Measurements from ENCODE around the gene PARD3B.

Gene PARD3B

DNA sequence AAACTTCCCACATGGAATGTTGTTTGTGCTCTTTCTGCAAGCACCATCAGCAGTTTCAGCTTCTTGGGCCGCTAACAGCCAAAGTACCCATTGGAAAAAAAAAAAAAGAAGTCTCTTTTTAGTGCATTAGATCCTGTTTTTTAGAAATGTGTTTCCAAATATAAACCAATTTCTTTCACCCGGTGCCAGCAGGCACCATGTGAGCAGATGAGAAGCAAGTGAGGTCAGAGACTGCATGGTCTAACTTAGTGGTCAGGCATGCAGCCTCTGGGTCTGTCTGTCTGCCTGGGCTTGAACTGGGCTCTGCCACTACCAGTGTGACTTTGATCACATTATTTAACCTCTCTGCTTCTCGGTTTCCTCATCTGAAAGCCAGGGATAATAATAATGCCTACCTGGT lies 1061.9 kb downstream of the PARD3B start:
- no peak for DNase-seq

DNA sequence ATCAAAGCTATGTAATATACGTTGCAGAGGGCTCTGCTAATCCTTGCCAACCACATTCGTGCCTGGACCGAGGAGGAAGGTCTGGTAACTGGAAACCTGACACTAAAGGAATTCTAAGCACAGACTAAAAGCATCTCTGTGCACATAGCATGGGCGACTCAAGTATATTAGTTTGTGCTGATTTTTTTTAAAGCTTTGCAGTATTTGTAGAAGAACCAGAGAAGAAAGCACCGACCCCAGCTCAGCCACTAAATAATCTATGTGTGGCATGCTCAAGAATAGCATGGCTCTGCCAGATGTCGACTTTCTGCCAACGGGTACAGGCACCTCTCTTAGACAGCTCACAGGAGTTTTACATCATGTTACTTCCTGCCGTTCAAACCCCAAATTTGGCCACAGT lies 1063.8 kb downstream of the PARD3B start:
- no peak for DNase-seq

DNA sequence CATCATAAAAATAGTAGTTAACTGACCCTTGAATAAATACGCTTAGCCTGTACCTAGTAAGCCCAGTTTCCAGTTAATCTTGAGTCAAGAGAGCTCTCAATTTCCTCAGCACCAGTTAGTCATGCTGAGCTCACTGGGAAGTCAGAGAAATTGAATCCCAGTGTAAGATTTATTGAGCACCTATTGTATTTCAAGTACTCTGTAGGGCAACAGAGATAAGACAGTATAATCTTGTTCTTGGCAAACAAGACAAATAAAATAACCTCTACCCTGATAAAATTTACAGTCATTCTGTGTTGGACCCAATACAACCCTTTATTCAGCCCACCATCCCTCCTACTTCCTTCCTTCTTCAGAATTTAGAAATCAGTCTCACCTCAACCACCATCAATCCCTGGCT lies 1065.2 kb downstream of the PARD3B start:
- no peak for DNase-seq

DNA sequence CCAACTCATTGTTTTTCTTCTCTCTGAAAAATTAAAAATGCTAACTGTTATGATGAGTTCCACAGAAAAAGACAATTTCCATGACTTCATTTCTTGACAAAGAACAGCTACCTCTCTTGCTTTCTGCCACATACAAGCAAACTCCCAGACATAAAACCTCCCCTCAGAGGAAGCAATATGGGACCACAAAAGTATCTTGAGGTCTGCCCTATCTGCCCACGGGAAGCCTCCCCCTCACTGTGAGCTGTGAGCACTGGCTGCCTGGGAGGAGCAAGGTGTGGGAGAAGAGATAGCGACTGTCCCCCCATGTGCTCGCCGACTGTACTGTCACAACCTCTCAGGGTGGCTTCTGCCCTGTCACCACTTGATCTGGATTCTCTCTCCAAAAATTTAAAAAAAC lies 1067.4 kb downstream of the PARD3B start:
- no peak for DNase-seq

DNA sequence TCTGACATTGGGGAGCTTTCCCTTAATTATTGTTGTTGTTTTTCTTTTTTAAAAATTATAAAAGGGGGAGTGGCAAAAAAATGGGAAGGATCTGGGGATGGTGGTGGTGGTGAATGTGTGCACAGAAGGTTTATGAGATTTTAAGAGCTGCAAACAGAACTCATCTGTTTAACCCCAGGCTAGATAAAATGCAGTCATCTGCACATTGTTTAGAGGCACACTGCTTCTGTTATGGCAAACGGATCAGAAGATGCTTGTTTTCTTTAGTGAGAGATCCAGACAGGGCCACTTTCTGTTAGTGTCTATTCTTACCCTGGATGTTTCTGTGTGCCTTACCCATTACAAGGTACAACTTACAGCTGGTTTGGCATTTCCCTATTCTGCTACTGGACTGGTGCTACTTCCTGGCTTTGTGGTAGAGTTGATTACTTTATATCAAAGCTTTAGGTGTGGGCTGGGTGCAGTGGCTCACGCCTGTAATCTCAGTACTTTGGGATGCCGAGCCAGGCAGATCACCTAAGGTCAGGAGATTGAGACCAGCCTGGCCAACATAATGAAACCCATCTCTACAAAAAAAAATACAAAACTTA lies 1068.8 kb downstream of the PARD3B start:
- no peak for DNase-seq

DNA sequence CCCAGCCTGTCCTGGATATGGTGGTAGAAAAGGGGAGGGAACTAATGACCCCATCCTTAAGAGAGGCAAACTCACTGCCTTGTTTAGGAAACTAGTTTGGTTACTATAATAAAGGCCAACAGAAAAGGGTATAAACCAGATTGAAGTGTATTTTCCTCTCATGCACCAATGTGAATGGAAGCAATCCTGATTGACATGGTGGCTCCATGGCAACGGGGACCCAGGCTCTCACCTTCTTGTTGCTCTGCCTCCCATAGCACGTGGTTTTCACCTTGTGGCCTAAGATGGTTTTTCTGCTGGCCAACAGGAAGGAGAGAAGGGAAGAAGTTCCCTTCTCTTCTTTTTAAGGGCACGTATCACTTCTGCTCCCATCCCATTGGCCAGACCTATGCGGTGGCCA lies 1069.7 kb downstream of the PARD3B start:
- no peak for DNase-seq

DNA sequence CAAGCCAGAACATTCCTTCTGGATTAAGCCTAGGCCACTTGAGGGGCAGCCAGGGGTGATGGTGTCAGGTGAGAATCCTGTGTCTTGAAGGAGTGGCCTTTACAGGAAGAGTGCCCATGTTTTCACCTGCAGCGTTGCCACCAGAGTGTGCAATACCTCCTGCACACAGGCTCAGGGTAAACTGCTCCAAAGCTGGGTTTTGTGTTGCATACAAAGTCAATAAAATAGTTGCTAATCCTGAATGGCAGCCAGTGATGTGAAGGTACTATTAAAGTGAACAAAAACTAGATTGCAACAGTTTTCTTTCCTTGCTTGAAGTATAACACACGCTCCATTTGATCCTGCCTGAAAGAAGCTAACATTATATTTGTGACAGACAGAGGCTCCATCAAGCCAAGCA lies 1072.6 kb downstream of the PARD3B start:
- DNase-seq = no peak

DNA sequence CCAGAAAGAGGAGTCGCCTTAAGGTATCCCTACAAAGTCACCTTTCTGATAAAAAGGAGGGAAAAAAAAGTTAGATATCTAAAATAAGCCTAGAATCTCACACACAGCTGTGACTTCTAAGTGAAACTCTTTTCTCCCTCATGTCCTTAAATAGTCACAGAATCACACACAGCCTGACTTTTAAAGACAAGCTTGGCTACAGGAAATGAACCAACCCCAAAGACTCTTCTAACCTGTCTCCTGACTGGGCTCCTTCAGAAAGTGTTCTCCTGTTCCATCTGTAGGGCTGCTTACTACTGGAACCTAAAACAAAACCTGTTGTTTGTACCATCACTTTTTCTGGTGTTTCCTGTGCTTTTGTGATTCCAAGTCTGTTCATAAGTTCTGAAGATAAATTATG lies 1074.3 kb downstream of the PARD3B start:
- no peak for DNase-seq

DNA sequence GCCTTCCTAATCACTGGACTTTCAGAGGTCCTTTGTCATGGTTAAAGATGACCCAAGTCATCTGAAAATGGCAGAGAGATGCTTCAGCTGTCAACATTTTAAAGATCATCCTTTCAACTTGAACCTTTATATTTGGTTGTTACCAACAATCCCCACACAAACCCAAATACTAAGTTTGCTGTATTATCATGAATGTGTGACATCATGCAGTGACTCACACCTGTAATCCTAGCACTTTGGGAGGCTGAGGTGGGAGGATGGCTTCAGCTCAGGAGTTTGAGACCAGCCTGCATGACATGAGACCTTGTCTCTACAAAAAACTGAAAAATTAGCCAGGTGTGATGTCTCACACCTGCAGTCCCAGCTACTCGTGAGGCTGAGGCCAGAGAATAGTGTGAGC lies 1081.8 kb downstream of the PARD3B start:
- DNase-seq = no peak

DNA sequence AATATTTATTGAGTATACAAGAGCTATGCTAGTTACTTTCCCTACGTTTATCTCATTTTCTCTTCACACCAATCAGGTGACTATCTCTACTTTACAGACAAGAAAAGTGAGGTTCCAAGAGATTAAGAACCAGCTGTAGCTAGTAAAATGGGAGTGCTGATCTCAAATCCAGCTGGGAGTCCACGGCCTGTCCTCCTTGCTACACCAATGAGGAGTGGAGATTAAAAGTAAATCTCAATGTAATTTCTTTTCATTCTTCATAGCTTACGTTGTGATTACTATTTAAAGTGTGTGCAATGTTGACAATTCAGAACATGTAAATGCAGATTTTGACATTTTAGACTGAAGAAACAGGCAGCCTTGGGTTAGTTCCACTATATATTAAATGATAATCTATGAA lies 1083.1 kb downstream of the PARD3B start:
- no peak for DNase-seq

DNA sequence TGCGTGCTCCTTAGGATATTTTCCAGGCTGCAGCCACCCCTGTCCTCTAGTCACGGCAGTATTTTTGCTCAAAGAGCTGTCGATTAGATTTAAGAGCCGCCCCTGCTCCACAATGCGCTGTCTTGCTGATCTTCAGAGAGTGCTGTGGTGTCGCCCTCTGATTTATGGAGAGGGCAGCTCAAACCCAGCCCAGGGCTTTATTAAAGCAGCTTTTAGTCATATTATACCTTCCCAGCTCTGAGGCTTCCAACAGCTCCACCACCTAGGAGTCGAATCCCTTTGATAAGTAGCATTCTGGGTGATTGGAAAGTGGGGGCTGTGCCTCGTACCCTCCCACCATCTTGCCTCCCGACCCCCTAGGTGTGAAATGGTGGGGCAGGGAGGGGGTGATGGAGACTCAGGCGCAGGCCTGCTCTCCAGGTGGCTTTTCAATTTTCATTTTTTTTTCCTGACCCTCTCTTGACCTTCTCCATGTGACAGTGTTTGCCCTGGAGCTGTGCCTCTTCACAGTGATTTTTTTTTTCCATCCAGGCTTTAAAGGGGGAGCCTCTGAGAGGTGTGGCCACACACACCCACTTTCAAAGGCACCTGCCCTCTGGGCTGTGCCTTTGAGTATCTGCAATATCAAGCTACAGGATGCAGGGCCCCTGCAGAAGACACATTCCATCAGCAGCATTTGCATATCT lies 1084.0 kb downstream of the PARD3B start:
- no peak for DNase-seq

DNA sequence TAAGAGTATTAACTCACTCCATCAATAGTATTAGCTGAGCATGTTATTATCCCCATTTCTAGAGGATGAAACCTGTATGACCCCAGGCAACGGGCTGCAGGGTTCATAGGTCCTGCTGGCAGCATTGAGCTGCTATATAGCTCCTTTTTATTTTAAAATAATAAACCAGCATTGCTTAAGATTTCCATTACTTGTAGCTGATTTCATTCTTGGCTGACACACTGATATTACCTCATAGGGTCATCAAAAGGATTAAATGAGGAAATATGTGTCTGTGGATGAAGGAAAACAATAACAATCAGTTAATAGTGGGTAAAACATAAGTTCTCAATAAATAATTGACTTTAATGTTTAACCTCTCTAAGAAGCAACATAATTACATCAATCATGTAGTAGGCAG lies 1088.7 kb downstream of the PARD3B start:
- no peak for DNase-seq

DNA sequence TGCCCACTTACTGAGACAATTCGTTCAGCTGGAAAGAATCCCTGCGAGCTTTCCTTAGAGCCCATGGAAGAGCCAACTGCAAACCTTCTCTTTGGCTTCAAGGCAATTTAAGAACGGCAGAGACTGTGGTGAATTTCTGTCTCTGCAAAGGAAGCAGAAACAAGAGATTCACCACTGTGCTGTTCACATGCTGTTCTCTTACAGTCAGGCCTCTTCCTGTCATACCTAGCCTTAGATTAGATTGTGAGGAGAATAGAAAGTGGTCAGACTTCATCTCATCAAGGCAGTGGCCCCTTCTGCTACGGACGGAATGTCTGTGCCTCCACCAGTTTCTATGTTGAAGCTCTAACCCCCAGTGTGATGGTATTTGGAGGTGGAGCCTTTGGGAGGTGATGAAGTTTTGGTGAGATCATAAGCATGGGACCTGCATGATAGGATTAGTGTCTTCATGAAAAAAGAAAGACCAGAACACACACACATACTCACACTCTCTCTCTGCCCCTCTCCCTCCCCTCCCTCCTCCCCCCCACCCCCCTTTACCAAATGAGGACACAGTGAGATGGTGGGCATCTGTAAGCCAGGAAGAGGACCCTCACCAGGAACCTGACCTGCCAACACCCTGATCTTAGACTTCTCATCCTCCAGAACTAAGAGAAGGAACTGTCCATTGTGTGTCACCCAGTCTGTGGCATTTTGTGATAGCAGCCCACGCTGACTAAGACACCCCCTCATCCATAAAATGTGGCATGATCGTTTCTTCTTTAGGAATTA lies 1091.5 kb downstream of the PARD3B start:
- DNase-seq = no peak

DNA sequence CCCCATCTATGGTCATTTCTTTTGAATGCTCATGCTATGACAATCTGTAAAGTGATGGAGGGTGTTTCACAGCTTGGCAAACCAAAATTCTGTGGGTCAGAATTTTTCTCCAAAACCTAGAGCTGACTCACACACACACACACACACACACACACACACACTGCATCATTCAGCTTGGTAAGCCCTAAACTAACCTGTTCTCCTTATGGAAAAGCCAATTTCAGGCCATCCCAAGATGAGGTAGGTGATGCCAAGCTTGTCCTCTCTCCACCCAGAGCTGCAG lies 1092.0 kb downstream of the PARD3B start:
- no peak for DNase-seq

DNA sequence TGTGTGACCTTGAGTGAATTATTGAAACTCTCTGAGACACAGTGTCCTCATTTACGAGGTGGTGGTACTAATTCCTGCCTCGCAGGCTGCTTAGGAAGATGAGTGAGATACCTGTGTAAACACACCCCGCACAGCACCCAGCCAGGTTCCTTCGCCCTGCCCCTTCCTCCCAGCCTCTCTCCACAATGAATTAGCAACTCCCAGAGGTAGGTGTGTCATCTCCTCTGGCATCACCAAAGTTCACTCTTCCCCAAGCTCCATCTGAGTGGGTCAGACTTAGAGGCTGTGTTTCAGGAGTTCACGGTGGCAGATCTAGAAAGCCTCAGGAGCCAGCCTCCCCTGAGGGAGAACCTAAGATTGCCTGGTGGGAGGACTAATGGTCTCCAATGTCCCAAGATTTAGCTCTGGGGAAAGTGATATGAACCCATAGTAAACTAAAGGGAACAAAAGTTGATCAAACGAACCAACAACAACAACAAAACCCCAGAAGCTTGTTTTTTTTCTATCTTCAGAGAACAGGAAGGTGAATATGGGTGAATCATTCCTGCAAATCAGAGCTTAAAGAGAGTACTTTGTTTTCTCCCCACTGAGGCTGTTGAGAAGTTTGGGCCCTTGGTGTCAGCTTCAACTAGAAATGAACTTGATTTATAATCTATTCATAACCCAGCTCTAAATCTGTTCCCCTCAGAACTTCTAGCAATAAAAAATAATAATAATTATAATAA lies 1092.7 kb downstream of the PARD3B start:
- DNase-seq = no peak

DNA sequence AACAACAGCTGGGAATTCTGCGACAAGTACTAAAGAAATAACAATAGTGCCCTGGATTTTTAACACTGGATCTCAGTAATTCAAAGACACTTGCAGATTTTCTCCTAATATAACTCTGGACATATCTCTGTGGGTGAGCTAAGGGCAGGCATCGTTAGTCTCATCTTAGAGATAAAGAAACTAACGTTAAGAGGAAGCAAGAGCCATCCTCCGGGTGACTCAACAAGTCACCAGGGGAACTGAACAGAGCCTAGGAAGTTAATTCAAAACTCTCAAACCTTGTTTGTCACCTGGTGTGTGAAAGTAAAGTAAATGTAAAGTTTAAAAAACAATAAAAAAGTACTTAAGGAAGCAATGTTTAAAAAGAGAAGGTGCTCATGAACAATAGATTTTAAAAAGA lies 1095.4 kb downstream of the PARD3B start:
- DNase-seq = no peak

DNA sequence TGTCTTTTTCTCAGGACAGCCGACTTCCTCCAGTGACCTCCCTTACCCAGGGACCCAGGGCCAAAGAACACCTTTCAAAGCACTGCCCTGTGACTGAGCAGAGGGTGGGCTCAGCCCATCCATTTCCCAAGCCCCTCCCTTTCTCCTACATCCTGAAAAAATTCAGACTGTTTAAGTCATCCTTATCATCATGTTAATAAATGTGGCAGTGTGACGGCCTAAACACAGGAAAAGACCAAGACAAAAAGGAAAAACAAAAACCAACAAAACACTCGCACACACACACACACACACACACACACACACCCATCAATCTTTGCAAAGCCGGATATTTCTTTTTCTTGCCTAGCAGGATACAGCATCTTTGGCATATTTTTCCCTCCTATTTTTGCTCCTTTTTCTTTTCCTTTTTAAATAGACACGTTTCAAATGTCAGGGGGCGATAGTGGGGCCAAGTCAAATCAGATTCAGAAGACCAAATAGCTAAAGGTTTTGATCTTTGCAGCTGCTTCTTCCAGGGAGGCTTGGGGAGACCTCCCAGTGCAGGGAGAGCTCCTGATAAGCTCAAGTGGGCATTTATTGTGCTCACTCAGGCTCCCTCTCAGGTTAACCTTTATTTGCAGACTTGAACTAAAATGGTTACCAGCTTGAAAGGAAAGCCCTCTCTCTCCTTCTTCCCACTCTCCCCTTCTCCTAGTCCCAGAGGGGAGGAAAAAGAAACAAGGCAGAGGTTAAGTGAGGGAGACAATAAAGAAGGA lies 1097.5 kb downstream of the PARD3B start:
- DNase-seq = no peak

DNA sequence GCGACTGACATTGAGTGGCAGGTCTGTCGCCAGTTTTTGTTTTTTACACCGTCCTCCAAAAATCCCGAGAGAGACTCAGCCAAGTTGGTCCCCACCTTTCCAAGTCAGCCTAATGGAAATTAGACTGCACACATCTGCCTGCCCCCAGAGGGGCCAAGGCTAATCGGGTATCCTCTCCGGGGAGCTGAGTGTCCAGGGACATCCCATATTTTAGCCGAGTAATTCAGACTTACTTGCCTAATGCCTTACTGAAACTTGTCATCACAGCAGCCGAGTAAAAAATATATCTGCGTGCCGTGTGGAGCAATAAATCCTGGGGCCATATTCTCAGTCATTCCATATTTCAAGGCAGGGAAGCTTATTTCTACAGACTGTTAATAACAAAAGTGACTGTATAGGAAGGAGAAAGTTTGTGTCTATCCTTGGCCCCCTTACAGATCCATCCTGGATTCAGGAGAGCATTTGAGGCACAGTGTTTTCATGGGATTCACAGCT lies 1098.2 kb downstream of the PARD3B start:
- no peak for DNase-seq

DNA sequence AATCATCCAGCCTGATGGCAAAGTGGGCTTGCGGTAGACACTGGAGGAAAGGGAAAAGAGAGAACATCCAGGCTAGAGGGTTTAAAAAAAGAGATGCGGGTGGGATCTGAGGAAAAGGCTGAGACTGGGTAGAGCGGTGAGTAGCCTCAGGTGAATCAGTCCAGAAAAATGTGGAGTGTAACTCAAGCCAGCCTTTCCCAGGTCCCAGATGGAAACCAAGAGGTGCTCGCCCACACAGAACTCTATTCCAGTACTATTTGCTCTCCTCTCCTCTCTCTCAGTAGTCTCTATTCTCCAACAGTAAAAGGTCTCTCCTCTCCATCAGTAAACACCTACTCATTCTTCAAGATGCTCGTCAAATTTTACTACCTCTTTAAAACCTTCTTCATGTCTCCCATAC lies 1098.7 kb downstream of the PARD3B start:
- no peak for DNase-seq

DNA sequence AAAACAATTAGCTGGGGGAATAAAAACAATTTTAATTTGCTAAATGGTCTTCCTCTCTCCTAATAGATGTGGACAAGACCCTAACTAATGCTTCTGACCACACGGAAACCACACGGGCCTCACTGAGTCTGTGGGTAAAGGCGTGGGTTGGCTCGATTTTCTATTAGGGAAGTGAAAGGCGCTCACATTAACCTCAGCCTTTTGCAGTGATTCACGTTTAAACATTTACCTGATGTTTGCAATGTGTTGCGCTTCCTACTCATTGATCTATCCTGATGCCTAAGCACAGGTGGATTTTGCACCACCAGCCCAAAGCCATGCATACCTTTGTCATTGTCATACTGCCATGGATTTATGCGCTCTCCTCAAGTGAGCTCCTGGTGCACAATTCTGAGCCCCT lies 1101.4 kb downstream of the PARD3B start:
- no peak for DNase-seq

DNA sequence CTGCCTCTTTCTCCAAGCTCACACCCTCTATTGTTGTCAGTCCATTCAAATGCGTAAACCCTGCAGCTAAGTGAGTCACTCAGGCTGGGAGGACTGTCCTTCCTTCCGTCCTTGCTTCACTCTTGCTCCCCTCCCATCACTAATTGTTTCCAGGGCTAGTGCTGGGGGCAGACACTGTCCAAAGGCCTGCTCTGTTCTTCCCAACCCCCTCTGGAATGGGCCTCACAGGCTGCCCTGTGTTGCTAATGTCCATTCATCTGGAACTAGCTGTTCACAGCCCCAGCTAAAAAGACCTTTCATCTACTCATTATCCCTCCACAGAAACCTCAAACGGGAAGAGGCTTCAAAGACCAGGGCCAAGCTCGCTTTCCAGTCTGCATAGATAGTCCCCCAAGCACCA lies 1105.2 kb downstream of the PARD3B start:
- DNase-seq = no peak

DNA sequence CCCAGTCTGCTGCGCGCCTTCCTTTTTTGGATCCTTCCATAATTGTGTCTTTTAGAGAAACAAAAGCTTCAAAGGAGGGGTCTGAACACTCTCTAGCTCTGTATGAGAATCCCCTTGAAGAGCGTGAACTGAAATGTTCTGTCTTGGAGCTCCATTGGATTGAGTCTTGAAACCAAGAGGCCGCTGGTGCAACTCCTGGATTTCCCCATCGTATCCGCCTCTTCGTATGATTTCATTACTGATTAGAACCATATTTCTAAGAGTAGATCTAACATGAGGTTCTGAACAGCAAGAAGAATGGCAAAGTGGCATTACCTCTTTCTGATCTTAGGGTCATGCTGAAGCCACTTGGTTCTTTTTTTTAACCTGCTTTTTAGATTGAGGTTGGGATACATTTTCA lies 1105.7 kb downstream of the PARD3B start:
- DNase-seq = no peak

DNA sequence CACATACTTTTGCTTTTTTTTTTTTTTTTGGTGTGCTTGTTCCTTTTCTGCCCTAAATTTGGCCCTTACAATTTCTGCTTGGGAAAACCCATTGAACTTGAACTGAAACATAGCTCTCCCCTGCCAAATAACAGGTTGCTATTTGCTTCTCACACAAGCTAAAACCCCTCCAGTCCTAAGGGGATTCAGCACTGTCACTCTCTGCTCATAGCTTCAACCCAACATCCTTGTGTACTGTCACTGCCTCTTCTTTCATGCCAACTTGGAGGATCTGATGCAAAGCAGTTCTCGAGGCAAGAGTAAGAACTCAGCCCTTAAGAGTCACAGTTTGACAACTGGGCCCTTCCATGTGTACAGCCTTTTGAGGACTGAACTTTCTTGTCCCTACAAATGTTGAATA lies 1106.4 kb downstream of the PARD3B start:
- no peak for DNase-seq
